ENCODE results near the gene PLCXD3.

Gene PLCXD3

DNA sequence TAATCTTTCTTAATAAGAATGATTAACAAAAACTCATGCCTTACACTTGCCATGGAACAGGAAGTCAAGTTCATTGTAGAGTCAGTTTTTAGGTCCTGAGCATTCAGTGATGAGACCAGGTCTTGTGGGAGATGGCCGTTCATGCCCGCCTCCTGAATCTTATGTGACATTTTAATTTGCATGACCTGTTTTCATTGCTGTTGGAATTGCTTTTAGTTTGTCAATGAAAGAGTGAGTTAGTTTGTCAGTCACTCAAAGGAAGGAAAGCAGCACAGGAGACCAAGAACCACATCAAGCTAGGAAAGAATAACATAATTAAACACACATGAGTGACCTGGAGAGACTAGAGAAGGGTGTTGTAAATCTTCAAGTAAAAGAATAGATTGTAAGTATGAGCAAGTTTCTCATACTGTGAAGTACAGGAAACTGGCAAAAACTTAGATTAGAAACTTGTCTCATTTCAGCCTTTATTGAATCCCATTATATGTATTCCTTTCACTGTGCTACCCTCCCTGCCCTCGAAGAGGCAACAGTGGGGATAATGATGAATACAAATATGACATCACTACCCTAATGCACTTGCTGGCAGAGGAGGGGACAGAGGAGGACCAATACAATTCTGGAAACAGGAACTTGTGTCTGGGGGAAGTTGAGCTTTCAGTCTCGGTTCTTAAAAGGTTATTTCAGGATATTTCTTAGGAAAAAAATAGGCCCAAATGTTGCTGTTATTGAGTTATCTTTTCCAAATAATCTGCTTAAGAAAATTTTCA is 232.7 kb downstream of the PLCXD3 start:
- DNase-seq, result no peak

DNA sequence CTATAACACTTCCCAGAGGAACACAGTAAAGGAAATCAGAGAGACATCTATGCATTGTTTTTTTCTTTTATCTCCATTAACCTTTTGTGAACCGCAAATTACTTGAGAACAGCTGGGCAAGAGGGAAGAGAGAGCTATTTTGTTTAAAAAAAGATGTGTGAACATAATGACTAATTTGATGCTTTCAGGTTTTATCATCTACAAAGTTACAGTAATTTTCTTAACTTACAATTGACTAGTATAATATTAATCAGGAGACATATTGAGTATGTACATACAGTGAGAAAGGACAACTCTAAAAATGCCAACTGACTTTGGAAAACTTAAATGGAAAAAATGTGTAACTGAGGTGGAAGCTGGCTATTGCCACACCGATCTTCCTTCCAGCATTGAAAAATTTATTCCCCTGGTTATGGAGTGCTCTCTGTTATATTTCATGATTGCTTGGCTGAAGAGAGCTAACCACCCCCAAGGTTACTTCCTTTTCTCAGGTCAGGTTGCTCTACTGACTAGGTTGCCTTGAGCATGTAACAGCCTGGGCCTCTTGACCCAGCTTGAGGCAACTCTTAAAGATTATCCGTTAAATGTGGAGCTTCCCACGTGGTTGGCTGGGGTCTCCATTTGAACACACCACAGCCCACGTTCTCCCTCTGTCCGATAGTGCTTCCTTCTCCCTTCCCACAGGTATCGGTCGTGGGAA is 234.4 kb downstream of the PLCXD3 start:
- DNase-seq, result no peak

DNA sequence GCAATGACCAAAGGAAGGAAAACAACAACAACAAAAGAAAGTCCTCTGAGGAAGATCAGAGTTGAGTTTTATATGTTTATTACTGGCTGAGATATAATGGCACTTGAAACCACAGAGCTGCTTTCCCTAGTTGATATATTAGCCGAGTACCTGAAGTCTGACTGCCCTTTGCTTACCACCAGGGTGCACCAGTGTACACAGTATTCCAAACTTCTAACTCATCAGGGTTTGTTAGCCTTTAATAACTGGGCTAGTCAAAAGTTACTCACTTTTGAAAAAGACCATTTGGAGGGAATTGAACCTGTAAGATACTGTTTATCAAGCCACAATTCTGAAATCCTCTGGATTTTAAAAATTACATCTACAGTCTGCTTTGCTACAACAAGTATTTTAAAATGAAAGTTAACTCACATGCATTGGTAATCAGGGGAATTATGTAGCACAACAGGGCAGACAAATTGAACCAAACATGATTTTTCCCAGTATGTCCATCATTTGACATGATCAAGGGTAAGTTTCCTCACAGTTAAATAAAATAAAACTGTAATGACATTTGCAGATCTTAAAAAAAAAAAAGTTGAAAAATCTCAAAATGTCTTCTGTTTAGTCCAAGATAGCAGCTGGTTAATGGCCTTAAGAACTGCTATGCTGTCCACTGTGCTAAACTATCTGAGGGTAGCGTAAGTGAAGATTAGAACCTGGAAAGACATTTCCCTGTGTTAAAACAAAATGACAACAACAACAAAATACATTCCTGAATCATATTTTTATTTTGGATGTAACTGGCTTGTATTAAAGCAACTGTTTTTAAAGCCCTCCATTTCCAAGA is 239.8 kb downstream of the PLCXD3 start:
- DNase-seq, result no peak

DNA sequence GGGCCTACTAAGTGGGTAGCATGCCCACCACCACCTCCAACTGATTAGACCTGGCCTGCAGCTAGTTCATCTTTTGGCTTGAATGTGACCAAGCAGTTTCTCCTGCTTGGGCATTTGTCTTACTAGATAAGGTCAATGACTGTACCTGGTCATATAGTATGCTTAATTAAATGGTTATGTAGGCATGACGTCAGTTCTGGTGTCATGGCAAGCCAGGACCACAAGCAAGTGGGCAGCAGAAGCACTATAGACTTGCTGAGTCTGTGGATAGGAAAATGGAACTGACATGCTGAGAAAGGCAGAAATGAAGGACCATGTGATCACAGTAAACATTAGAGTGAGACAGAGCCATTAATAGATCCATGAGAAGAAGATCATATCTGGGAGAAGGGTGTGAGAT is 241.5 kb downstream of the PLCXD3 start:
- no peak for DNase-seq

DNA sequence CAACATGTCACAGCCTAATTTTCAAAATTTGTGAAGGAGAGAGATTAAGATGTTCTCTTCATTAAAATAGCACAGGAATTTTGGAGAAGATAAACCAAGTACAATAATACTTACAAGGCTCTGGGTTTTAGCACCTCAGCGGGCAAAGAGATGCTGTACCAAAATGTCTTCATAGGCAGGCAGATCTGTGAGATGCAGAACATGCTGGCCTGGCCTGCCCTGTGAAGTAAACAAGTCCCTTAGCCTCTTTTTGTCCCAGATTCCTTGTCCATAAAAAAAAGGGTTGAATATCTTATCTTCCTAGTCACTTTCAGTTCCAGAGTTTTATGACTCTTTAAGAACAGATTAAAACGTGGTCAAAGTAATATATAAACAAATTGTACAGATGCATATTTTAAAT is 244.0 kb downstream of the PLCXD3 start:
- no peak for DNase-seq

DNA sequence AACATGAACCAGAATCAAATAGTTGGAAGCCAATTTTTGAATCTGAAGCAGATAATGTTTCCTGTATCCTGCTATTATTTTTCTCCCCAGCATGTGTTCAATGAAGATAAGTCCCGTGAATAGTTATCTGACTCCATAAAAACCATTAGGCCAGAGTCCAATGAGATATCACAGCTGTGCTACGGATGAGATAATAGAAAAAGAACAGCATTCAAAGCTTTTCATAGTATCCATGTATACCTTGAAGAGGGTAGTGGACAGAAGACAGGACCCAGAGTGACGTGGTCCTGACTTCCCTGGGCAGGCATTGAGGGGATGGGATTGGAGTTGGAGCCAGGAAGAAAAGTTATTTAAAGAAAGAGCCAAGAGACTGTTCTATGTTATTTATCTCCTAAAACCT is 246.4 kb downstream of the PLCXD3 start:
- no peak for DNase-seq

DNA sequence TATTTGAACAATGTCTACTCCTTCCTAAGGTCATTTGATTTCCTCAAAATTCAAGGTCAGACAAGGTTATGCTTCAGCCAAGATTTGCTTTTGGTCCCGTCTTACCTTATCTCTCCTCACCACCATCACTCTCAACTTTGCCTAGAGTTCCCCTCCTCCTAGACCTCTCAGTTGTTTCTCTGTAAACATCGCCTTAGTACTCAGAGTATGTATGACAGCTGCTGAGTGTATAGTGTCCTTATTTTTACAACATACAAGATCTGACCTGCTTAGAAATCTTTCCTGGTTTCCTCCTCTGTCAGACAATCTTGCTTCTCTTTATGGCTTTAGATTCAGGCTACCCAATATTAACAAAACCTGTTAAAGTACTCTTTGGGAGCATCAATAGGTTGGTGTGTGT is 247.1 kb downstream of the PLCXD3 start:
- DNase-seq, result no peak
